Breast epithelium (tissue), 3 donors: ENCODE measurements around the gene TMEM187.

Experiments used
- CTCF ChIP-seq, 3 donors: fragments of 450-650 bp; IDR thresholded peaks; one replicate each; pipeline ENCODE4 v1.5.1; 2016 to 2017; ENCODE audit warnings: antibody characterized with exemption in 3 of 3, mild to moderate bottlenecking in 3 of 3, moderate library complexity in 3 of 3
- POLR2AphosphoS5 ChIP-seq, 3 donors: sonication (generic); formaldehyde crosslinking; IDR thresholded peaks; one replicate each; pipeline ENCODE4 v1.6.1; 2017; ENCODE audit warnings: antibody characterized with exemption in 3 of 3

- TF ChIP-seq CTCF (IDR thresholded peaks at IDR 0.05) (no peak), POLR2AphosphoS5 (IDR thresholded peaks at IDR 0.05) (no peak)
These were observed 50.9 kb downstream of the TMEM187 start for GRCh38 chrX:154023276-154024000.
